Small intestine (tissue), 16 donors: ENCODE data around the gene ULK3. TPM values are rescaled to one million over a fixed set of nuclear protein-coding genes. Genes with fewer than 3 reads are reported as not detected.

Experiments used
- DNase-seq, 2 donors: peaks; one replicate each; pipeline versions ENCODE4 v3.0.0 to v3.0.0-alpha.2; 2013
- FAIRE-seq: peaks from 2 replicates; lab custom pipeline; 2012; peaks lifted over from hg19 to GRCh38; lab: Jason Lieb, UNC
- H3K27ac ChIP-seq, 3 donors: one replicate each; pipeline ENCODE4 v1.5.1; 2013; ENCODE audit warnings: low read length in 2 of 3, mild to moderate bottlenecking in 2 of 3, control low read depth in 1 of 3, inconsistent platforms in 1 of 3, low read depth in 1 of 3, moderate library complexity in 1 of 3
- H3K27me3 ChIP-seq, 3 donors: one replicate each; pipeline ENCODE4 v1.6.1; 2013; ENCODE audit warnings: low read length in 3 of 3, inconsistent platforms in 1 of 3; ENCODE audit not compliant: control insufficient read depth in 3 of 3, insufficient read depth in 3 of 3
- H3K36me3 ChIP-seq, 3 donors: one replicate each; pipeline ENCODE4 v1.6.1; 2013; ENCODE audit warnings: low read length in 3 of 3, inconsistent platforms in 1 of 3, low read depth in 1 of 3, mild to moderate bottlenecking in 1 of 3, moderate library complexity in 1 of 3; ENCODE audit not compliant: control insufficient read depth in 3 of 3, insufficient read depth in 2 of 3
- H3K4me1 ChIP-seq, 3 donors: one replicate each; pipeline ENCODE4 v1.6.1; 2013; ENCODE audit warnings: low read length in 2 of 3, inconsistent platforms in 1 of 3, low read depth in 1 of 3, mild to moderate bottlenecking in 1 of 3, moderate library complexity in 1 of 3; ENCODE audit not compliant: control insufficient read depth in 3 of 3, insufficient read depth in 2 of 3
- H3K4me3 ChIP-seq, 3 donors: one replicate each; pipeline ENCODE4 v1.5.1; 2013; ENCODE audit warnings: low read length in 3 of 3, control low read depth in 1 of 3, inconsistent platforms in 1 of 3, low read depth in 1 of 3, mild to moderate bottlenecking in 1 of 3, moderate library complexity in 1 of 3
- H3K9me3 ChIP-seq, 2 donors: one replicate each; pipeline ENCODE4 v1.6.1; 2013; ENCODE audit warnings: low read depth in 1 of 2, low read length in 1 of 2; ENCODE audit not compliant: control insufficient read depth in 2 of 2, insufficient read depth in 1 of 2
- WGBS, 3 donors: extraction: QIAGEN DNeasy Blood & Tissue Kit; methylation state at CpG; one replicate each; pipeline ENCODE4 v1.1.7; 2013; 5-methylcytosine and 5-hydroxymethylcytosine counted together
- long read RNA-seq, 10 donors: transcript quantifications; one replicate each; lab custom pipeline, GENCODE V29; 2026
- polyA plus RNA-seq, 4 donors: library from polyadenylated mRNA; stranded (reverse) in 3 of 4; unstranded in 1 of 4; fragments of 200-250 nt in 3 of 4; fragments of 120-200 nt in 1 of 4; gene quantifications; one replicate each; pipeline versions ENCODE4 v1.2.1 to v1.2.3, GENCODE V29; 2013
- donor health status: healthy with polysubstance abuse.
- donor health status: control.
- donor health status: control.
- donor health status: Bipolar disorder and iron deficiency.
- donor health status: healthy.

ULK3 gene, protein sequence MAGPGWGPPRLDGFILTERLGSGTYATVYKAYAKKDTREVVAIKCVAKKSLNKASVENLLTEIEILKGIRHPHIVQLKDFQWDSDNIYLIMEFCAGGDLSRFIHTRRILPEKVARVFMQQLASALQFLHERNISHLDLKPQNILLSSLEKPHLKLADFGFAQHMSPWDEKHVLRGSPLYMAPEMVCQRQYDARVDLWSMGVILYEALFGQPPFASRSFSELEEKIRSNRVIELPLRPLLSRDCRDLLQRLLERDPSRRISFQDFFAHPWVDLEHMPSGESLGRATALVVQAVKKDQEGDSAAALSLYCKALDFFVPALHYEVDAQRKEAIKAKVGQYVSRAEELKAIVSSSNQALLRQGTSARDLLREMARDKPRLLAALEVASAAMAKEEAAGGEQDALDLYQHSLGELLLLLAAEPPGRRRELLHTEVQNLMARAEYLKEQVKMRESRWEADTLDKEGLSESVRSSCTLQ
- 100 to 1,000 TPM in 1 of 4 donors, 10 to 100 TPM in 3; 38.2 to 111 (median 81.1) TPM for polyA plus RNA-seq
- long read RNA-seq, donor 1 = 0 reads
- long read RNA-seq, donor 2, partial matches to known transcripts = 0 of 1 reads
- long read RNA-seq, donor 2, other reads (novel, unspliced or antisense) = 0 of 1 reads
- long read RNA-seq, donor 3, partial matches to known transcripts = 0 of 2 reads
- long read RNA-seq, donor 3, other reads (novel, unspliced or antisense) = 0 of 2 reads
- long read RNA-seq, donor 4 = 0 reads
- long read RNA-seq, donor 5 = 0 reads
- long read RNA-seq, donor 6, partial matches to known transcripts = 0 of 3 reads
- long read RNA-seq, donor 6, other reads (novel, unspliced or antisense) = 0 of 3 reads
- long read RNA-seq, donor 7, transcript ULK3-222 (15 exons, 2,951 nt) = major isoform, 6 of 11 reads
- long read RNA-seq, donor 7, partial matches to known transcripts = 0 of 11 reads
- long read RNA-seq, donor 7, other reads (novel, unspliced or antisense) = 0 of 11 reads
- long read RNA-seq, donor 8 = 0 reads
- long read RNA-seq, donor 9 = 0 reads
- long read RNA-seq, donor 10, partial matches to known transcripts = 0 of 4 reads
- long read RNA-seq, donor 10, other reads (novel, unspliced or antisense) = 0 of 4 reads

DNA sequence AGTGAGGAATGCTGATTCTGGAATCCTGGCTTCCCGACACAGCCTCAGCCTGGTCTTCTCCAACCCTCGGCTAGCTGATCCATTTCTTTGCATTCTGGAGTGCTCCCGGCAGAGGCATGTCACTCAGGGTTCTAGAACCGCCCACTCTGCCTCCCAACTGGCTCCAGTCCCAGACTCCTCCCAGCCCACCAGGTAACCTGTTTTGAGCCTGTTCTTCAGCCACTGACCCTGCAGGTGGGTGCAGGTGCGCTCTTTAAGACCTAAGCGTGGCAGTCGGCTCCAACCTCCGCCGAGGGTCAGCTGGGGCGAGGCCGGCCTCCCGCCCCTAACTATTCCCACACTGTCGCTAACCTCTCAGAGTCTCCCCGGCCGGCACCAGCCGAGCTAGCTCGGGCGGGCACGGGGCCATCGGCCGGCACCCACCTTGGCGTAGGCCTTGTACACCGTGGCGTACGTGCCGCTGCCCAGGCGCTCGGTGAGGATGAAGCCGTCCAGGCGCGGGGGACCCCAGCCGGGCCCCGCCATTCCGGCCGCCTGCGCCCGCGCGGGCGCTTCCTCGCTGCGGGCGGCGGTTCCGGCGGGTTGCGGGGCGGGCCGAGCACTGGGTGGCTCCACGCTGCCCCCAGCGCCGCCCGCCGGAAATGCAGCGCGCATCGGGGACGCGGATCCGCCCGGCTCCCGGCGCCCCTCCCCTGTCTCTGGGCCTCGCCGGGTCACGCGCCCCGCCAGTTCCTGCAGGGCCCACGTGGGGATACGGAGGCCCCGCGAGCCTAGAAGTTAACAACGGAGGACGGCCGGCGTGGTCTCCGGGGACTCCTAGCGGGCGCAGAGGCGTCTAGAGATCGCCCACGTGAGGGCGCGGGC lies at the start of gene ULK3:
TSS of gene ULK3 (minus strand) at position 576 of the 864 bp plus-strand sequence. CDS start at position 525, 51 bp downstream.
- FAIRE-seq (no peak), DNase-seq (peak; percentile 93 to 96)
- Histone ChIP-seq H3K9me3 (no peaks in the 10 kb centered on the region), H3K36me3 (peaks cover 8 to 80% (median 11%) of the 10 kb centered on the region in 3 donors), H3K27ac (peak within 1 kb of the TSS; percentile 79 to 97 (median 87)), H3K27me3 (no peaks in the 10 kb centered on the region), H3K4me3 (peak within 1 kb of the TSS; percentile 71 to 98 (median 82)), H3K4me1 (peaks cover 2 to 44% (median 4%) of the 10 kb centered on the region in 3 donors)
- 0 to 1% (median 1%) methylated on average over 63 to 84 of the region's 84 CpGs for whole genome bisulfite sequencing, 3 donors

DNA sequence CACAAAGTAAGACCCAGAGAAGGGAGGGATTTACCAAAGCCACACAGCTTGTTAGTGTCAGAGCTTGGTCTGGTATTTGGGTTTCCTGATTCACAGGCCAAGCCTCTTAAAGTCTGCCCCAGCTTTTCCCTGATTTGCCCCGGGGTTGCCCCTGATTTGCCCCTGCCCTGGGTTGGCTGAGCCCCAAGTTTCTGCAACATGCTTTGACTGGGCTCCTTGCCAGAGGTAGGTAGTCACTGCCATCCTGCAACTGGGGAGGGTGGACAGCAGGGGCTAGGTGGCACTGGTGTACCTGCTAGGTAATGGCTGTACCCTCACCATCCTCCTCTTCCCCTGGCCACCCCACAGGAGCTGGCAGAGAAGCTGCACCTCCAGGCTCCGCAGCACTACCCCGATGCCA lies 49.4 kb upstream of the ULK3 start:
- 69 to 82% (median 81%) methylated on average over 3 of the region's 3 CpGs for WGBS, 3 donors
- Histone ChIP-seq H3K4me1 (peaks cover 2 to 35% (median 4%) of the 10 kb centered on the region in 3 donors), H3K27me3 (no peaks in the 10 kb centered on the region), H3K4me3 (no peak overlapping the region), H3K27ac (peak overlapping the region in 1 of 3 donors; percentile 47), H3K9me3 (no peaks in the 10 kb centered on the region), H3K36me3 (peaks cover 0 to 59% (median 0%) of the 10 kb centered on the region in 3 donors)
- FAIRE-seq (no peak), DNase-seq (peak in 1 of 2 donors; percentile 76)

DNA sequence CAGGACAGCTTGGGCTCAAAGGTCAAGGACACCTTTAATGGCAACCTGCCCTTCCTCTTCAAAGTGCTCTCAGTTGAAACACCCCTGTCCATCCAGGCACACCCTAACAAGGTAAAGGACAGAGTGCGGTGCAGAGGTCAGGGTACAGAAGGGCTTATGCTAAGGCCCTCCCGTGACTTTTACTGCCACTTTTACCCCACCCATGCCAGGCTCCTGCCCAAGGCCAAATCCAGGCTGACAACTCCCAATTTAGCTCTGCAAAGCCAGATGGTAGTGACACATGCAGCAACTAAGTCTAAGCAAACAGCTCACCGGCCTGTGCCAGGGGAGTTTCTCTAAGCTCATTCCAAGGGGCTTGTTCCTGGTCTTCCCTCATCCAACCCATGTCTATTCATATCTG lies 48.5 kb upstream of the ULK3 start:
- H3K36me3 ChIP-seq = peaks cover 0 to 51% (median 0%) of the 10 kb centered on the region in 3 donors
- H3K27ac ChIP-seq = peak overlapping the region; percentile 70 to 88 (median 79)
- peaks cover 2 to 35% (median 4%) of the 10 kb centered on the region in 3 donors for H3K4me1 ChIP-seq
- peak; percentile 63 to 97 for DNase-seq
- no peaks in the 10 kb centered on the region for H3K27me3 ChIP-seq
- no peak for FAIRE-seq
- H3K4me3 ChIP-seq = no peak overlapping the region
- H3K9me3 ChIP-seq = no peaks in the 10 kb centered on the region
- 5 to 80% (median 40%) methylated on average over 3 of the region's 3 CpGs for WGBS, 3 donors

DNA sequence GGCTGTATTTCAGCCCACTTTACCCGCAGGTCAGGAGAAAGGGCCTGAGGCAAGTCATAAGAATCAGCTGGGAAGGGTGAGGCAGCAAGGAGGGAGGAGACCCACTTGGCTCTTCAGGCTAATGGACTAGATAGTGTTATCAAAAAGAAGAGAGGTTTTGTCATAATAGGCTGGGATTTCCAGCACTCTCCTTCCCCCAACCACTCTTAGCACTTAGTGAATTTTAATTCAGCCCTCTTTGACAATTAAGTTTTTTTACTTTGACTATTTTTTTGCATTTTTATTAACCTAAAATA lies 47.7 kb upstream of the ULK3 start:
- peaks cover 2 to 38% (median 4%) of the 10 kb centered on the region in 3 donors for H3K4me1 ChIP-seq
- DNase-seq = peak in 1 of 2 donors; percentile 37
- FAIRE-seq = no peak
- peak overlapping the region; percentile 70 to 88 (median 86) for H3K27ac ChIP-seq
- H3K4me3 ChIP-seq = peak overlapping the region; percentile 60 to 73 (median 72)
- no peaks in the 10 kb centered on the region for H3K9me3 ChIP-seq
- no peaks in the 10 kb centered on the region for H3K27me3 ChIP-seq
- 0 to 8% (median 0%) methylated on average over 1 of the region's 1 CpG for WGBS, 3 donors
- peaks cover 0 to 42% (median 0%) of the 10 kb centered on the region in 3 donors for H3K36me3 ChIP-seq

DNA sequence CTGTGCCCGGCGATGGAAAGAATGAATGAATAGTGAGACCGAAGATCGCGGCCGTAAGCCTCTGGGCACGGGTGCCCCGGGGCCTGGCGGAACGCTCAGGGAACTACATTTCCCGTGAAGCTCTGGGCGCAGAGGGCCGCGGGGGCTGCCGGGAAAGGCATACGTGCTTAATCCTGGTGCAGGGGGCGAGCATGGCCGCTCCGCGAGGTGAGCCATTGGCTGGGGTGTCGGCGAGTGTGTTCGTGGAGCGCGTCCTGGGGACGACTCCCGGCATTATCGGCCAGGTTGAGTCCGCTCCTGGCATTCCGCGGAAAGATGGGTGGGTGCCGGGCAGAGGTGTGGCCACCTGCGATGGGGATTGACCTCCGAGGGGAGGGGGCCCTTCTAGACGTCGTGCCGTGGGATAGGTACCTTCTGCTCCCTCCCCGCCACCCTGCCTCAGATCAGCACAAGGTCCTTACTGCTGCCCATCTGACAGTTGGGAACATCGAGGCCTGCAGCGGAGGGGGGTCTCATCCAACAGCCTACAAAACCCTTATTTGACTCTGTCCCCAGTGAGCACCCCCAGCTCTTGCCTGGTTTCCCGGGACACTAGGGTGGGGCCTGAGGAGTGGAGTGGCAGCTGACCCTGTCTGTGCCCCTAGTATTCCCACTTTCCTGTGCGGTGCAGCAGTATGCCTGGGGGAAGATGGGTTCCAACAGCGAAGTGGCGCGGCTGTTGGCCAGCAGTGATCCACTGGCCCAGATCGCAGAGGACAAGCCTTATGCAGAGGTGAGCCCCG lies 47.1 kb upstream of the ULK3 start, which contains the start of gene MPI:
TSS of gene MPI (plus strand) at position 160 of the 782 bp plus-strand sequence. CDS start at position 192, 32 bp downstream.
- Histone ChIP-seq H3K27me3 (no peaks in the 10 kb centered on the region), H3K9me3 (no peaks in the 10 kb centered on the region), H3K4me3 (peak within 1 kb of the TSS; percentile 60 to 73 (median 72)), H3K4me1 (peaks cover 2 to 38% (median 4%) of the 10 kb centered on the region in 3 donors), H3K27ac (peak within 1 kb of the TSS; percentile 70 to 88 (median 86)), H3K36me3 (peaks cover 0 to 37% (median 0%) of the 10 kb centered on the region in 3 donors)
- 2 to 3% (median 2%) methylated on average over 41 to 47 of the region's 47 CpGs for WGBS, 3 donors
- FAIRE-seq (no peak), DNase-seq (peak; percentile 87 to 94)

DNA sequence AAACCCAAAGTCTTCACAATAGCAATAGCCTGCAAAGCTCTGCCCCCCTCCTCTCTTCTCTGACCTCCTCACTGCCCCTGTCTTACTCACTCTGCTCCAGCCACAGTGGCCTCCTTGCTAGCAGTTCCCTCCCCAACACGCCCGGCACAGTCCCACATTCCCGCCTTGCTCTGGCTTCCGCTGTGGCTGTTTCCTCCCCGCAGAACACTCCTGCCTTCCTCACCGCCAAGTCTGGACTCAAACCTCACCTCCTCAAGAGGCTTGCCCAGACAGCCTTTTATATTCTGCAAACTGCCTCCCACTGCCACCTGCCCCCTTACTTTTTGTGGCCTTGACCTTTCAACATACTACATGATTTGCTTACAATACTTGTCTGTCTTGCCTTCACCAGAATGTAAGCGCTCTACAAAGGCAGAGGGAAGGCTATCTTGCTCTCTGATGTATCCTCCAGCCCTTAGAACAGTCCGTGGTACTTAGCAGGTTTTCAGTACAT lies 46.5 kb upstream of the ULK3 start:
- Histone ChIP-seq H3K9me3 (no peaks in the 10 kb centered on the region), H3K27ac (peak overlapping the region; percentile 23 to 86 (median 36)), H3K4me3 (peak overlapping the region in 2 of 3 donors; percentile 60 to 72), H3K4me1 (peaks cover 2 to 38% (median 4%) of the 10 kb centered on the region in 3 donors), H3K36me3 (peaks cover 0 to 33% (median 0%) of the 10 kb centered on the region in 3 donors), H3K27me3 (no peaks in the 10 kb centered on the region)
- WGBS, 3 donors = 28 to 45% (median 39%) methylated on average over 8 of the region's 8 CpGs
- DNase-seq = peak in 1 of 2 donors; percentile 49
- no peak for FAIRE-seq

DNA sequence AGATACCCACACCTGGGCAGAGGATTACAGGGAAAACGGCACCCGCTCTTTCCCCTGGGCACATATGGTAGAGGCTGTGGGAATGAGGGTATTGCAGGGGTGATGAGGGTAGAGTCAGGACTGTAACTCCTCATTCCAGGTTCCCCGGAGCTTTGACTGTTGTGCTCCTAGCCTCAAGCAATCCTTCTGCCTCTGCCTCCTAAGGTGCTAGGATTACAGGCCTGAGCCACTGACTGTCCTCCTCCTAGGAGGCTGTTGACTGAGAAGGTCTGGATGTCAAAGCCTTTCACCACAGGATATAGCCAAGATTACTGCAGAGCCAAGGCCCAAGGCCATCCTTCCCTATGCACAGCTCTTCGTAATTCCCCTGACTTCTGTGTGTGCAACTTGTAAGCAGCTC lies 45.8 kb upstream of the ULK3 start:
- Histone ChIP-seq H3K4me3 (no peak overlapping the region), H3K27ac (peak overlapping the region in 1 of 3 donors; percentile 86), H3K9me3 (no peaks in the 10 kb centered on the region), H3K4me1 (peaks cover 2 to 38% (median 4%) of the 10 kb centered on the region in 3 donors), H3K36me3 (peaks cover 0 to 27% (median 0%) of the 10 kb centered on the region in 3 donors), H3K27me3 (no peaks in the 10 kb centered on the region)
- 92 to 96% (median 95%) methylated on average over 4 of the region's 4 CpGs for WGBS, 3 donors
- DNase-seq (no peak), FAIRE-seq (no peak)
